ENCODE results near the gene ERN1.

Gene ERN1

GRCh38 chr17:64056269-64057005 is 73.5 kb downstream of the ERN1 start:
- DNase-seq = peak; percentile 70

GRCh38 chr17:64055183-64056142 is 74.5 kb downstream of the ERN1 start:
- DNase-seq = no peak

GRCh38 chr17:64054304-64054703 is 75.6 kb downstream of the ERN1 start:
- no peak for DNase-seq

- no peak for DNase-seq
These were observed 76.8 kb downstream of the ERN1 start for GRCh38 chr17:64053101-64053500.

- no peak for DNase-seq
These were observed 78.8 kb downstream of the ERN1 start for GRCh38 chr17:64051153-64051552.

GRCh38 chr17:64048805-64049204 is 81.1 kb downstream of the ERN1 start:
- DNase-seq = no peak

- no peak for DNase-seq
These were observed 84.8 kb downstream of the ERN1 start for GRCh38 chr17:64045176-64045575.

- no peak for DNase-seq
These were observed 87.1 kb downstream of the ERN1 start for GRCh38 chr17:64042700-64043485.

- DNase-seq = no peak
These were observed 88.0 kb downstream of the ERN1 start for GRCh38 chr17:64041912-64042311.

GRCh38 chr17:64040206-64040605 is 89.7 kb downstream of the ERN1 start:
- no peak for DNase-seq

GRCh38 chr17:64039106-64039400 is 90.9 kb downstream of the ERN1 start:
- DNase-seq = no peak

- no peak for DNase-seq
These were observed 91.4 kb downstream of the ERN1 start for GRCh38 chr17:64038331-64039105.

GRCh38 chr17:64037802-64038201 is 92.1 kb downstream of the ERN1 start:
- no peak for DNase-seq

GRCh38 chr17:64037180-64037579 is 92.8 kb downstream of the ERN1 start:
- no peak for DNase-seq

GRCh38 chr17:64036198-64036922 is 93.6 kb downstream of the ERN1 start:
- DNase-seq = no peak

GRCh38 chr17:64032081-64032480 is 97.9 kb downstream of the ERN1 start:
- DNase-seq = no peak

GRCh38 chr17:64028874-64029464 is 101.0 kb downstream of the ERN1 start:
- DNase-seq = peak; percentile 47

GRCh38 chr17:64025732-64026294 is 104.1 kb downstream of the ERN1 start:
- peak; percentile 79 for DNase-seq

- no peak for DNase-seq
These were observed 104.9 kb downstream of the ERN1 start for GRCh38 chr17:64024781-64025731.

- DNase-seq = peak; percentile 5
These were observed 105.7 kb downstream of the ERN1 start for GRCh38 chr17:64024215-64024654.
